GM12864 (cell line): ENCODE results near the gene TLE4.

Source experiments
- DNase-seq: peaks from one replicate; pipeline ENCODE4 v3.0.0-alpha.2; 2011; ENCODE audit warnings: low read depth
- H3K4me3 ChIP-seq: 2 replicates; pipeline ENCODE4 v1.5.1; 2011; ENCODE audit warnings: mild to moderate bottlenecking, low read depth, low read length, control low read depth
- CTCF ChIP-seq: IDR thresholded peaks from 2 replicates; pipeline ENCODE4 v1.5.1; 2011; ENCODE audit warnings: low read depth, mild to moderate bottlenecking, moderate library complexity, low read length, control low read depth, inconsistent platforms; ENCODE audit errors: missing control alignments

TLE4 gene

GRCh38 chr9:79685577-79685976, 113.8 kb downstream of the TLE4 start:
- DNase-seq: no peak
- TF ChIP-seq CTCF: no peak

GRCh38 chr9:79686381-79687130, 114.8 kb downstream of the TLE4 start:
- TF ChIP-seq CTCF: no peak
- DNase-seq: no peak
- no peak overlapping the region for H3K4me3 ChIP-seq

More at GRCh38 chr9:79685577-79685976, 113.8 kb downstream of the TLE4 start:
- H3K4me3 ChIP-seq: no peak overlapping the region

GRCh38 chr9:79687131-79687447, 115.3 kb downstream of the TLE4 start:
- no peak for TF ChIP-seq CTCF
- H3K4me3 ChIP-seq: no peak overlapping the region
- DNase-seq: no peak

- no peak for DNase-seq
- no peak for TF ChIP-seq CTCF
- no peak overlapping the region for H3K4me3 ChIP-seq
These were observed 116.6 kb downstream of the TLE4 start for GRCh38 chr9:79688363-79688762.

- TF ChIP-seq CTCF: no peak
- DNase-seq: no peak
- no peak overlapping the region for H3K4me3 ChIP-seq
These were observed 117.8 kb downstream of the TLE4 start for GRCh38 chr9:79689576-79689975.

GRCh38 chr9:79691496-79691895, 119.7 kb downstream of the TLE4 start:
- DNase-seq: no peak
- no peak for TF ChIP-seq CTCF
- H3K4me3 ChIP-seq: no peak overlapping the region
